ENCODE data around the gene CHD9. TPM values are rescaled to one million over a fixed set of nuclear protein-coding genes. Genes with fewer than 3 reads are reported as not detected.

The CHD9 gene
- total RNA-seq, 1 donor from 2014 or later: 20.7 TPM

DNA sequence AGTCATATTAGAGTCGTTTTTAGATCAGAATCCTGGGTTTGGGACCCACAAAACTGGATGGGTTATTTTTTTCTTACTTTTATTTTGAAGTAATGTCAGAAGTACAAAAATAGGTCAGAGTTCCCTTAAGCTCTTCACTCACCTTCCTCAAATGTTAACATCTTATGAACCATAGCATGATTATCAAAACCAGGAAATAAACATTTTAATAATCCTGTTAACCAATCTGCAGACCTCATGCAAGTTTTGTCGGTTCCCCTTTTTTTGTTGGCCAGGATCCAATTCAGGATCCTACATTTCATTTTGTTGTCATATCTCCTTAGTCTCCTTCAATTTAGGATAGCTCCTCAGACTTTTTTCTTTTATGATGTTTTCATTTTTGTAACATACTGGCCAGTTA, 162.0 kb downstream of the CHD9 start:
- H3K9me3 Mint-ChIP-seq: no peaks in the 10 kb centered on the region
- intact Hi-C loops (cut with micrococcal nuclease): no loop called here
- H3K4me1 Mint-ChIP-seq: peaks cover 3% of the 10 kb centered on the region
- DNase-seq: no peak
- H3K4me3 Mint-ChIP-seq: no peak overlapping the region
- peaks cover 2% of the 10 kb centered on the region for H3K36me3 Mint-ChIP-seq (ENCODE audit: low read depth)
- H3K27me3 Mint-ChIP-seq: no peaks in the 10 kb centered on the region
- H3K27ac Mint-ChIP-seq: no peak overlapping the region

DNA sequence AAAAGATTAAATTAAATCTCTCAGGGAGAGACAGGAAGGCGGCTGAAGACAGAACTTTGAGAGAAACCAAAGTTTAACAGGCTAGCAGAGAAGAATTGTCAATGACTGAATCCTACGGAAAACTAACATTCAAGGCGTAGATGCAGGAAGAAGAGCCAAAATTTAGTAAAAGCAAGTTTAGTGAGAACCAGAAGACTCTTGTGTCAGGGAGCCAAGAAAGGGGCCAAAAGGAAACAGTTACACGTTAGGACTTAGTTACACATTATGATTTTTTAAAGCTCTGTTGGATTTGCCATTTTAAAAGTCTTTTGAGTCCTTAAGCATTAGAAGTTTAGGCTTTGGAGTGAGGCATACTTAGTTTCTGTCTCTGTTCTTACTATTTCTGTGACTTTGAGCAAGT, 164.6 kb downstream of the CHD9 start:
- Mint-ChIP-seq H3K27ac (no peak overlapping the region), H3K27me3 (no peaks in the 10 kb centered on the region), H3K36me3 (ENCODE audit: low read depth) (no peaks in the 10 kb centered on the region), H3K4me1 (no peaks in the 10 kb centered on the region), H3K4me3 (no peak overlapping the region), H3K9me3 (no peaks in the 10 kb centered on the region)
- intact Hi-C loops (cut with micrococcal nuclease): no loop called here
- no peak for DNase-seq

DNA sequence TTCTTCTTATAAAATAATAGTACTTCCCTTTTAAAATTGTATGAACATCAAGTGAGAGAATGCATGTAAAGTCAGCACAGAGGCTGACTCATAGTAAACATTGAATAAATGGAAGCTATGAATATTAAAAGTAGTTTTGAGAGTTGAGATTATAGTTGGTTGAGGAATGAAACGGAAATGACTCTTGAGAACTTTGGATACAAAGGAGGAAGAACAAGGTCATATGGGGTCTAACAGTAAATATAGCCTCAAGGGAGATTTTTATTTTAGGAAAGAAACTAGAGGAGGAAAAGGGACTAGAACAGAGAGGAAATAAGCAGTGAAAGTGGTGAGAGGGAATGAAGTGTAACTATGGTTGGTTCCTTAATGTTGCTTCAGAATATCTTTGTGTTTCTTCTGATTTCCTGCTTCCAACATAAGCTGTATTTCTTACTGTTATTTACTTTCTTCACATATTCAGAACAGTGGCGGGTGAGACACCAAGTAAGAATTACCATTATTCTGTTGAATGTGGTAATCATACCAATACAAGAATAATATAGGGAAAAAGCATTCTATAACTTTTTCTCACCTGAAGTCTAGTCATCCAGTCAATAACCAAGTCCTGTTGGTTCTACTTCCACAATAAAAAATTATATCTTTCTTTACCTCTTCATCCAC, 165.1 kb downstream of the CHD9 start:
- intact Hi-C loops (cut with micrococcal nuclease): no loop called here
- H3K36me3 Mint-ChIP-seq (ENCODE audit: low read depth): no peaks in the 10 kb centered on the region
- DNase-seq: no peak
- H3K27me3 Mint-ChIP-seq: no peaks in the 10 kb centered on the region
- peaks cover under 1% of the 10 kb centered on the region for H3K4me1 Mint-ChIP-seq
- H3K4me3 Mint-ChIP-seq: no peak overlapping the region
- H3K27ac Mint-ChIP-seq: no peak overlapping the region
- H3K9me3 Mint-ChIP-seq: no peaks in the 10 kb centered on the region

DNA sequence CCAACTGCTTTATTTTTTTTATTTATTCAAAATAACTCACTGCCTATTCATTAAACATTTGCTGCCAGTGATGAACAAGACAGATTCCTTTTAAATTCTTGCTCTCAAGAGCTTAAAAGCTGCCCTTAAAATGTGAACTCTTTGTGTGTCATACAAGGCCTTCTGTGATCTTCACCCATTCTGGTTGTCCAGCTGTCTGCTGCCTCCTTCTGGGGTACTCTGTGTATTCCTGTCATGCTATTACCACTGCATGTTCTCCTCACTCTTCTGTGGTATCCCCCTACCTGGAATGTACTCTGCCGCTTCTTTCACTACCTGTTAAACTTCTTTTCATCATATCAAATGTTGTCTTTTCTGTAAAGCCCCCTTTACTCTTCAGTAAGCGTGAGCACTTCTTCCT, 165.8 kb downstream of the CHD9 start:
- H3K27ac Mint-ChIP-seq: no peak overlapping the region
- no peak overlapping the region for H3K4me3 Mint-ChIP-seq
- no peaks in the 10 kb centered on the region for H3K27me3 Mint-ChIP-seq
- H3K9me3 Mint-ChIP-seq: no peaks in the 10 kb centered on the region
- DNase-seq: no peak
- H3K36me3 Mint-ChIP-seq (ENCODE audit: low read depth): no peaks in the 10 kb centered on the region
- peaks cover 3% of the 10 kb centered on the region for H3K4me1 Mint-ChIP-seq
- intact Hi-C loops (cut with micrococcal nuclease): no loop called here

DNA sequence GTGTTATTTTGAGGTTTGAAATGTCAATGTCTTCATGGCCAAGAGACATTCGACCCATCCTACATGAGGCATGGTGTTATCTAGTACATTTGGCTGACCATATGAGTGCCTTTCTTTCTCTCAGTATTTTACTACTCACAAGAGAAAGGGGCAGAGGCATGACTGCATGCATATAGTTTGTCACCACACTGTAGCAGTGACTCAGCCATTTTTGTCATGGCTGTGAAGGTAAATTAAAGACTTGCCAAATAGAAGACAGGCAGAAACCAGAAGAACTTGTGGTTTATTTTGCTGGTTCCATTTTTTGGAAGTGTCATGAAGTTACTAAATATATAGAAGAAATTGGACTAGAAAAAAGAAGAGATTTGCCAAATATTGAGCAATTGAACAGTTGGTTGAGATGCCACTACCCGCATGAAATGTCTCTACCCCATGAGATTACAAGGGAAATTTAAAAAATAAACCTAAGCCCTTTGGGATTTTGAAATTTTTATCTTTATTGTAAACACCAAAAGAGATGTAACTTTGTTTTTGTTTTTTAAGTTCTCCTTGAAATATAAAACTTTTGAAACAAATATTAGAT, 170.3 kb downstream of the CHD9 start:
- DNase-seq: no peak
- H3K36me3 Mint-ChIP-seq (ENCODE audit: low read depth): peaks cover 7% of the 10 kb centered on the region
- no peak overlapping the region for H3K4me3 Mint-ChIP-seq
- H3K27me3 Mint-ChIP-seq: no peaks in the 10 kb centered on the region
- peaks cover 3% of the 10 kb centered on the region for H3K4me1 Mint-ChIP-seq
- H3K27ac Mint-ChIP-seq: no peak overlapping the region
- intact Hi-C loops (cut with micrococcal nuclease): no loop called here
- no peaks in the 10 kb centered on the region for H3K9me3 Mint-ChIP-seq

DNA sequence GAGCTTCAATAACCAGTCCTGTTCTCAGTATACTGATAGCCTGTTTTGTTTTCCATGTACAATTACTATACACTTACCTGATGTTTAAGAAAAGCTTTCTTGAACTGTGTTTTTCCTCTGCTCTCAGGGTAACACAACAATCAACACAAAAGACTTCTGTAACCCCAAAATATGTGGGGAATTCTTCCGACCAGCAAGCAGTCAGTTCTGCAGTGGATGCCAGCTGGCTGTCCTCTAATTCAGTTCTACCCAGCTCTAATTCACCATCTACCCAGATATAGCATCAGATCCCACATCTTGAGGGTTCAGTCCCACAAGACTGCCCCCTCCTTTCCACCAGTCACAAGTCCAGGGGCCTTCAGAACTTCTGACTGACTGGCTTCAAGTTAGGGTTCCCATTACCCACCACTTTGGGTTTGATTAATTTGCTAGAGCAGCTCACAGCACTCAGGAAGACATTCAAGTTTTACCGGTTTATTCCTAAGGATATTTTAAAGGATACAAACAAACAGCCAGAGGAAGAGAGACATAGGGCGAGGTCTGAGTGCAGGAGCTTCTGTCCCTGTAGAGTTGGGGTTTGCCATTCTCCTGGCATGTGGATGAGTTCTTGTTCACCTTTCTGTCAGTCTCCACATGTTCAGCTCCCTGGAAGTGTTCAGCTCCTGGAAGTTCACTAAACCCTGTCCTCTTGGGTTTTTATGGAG, 178.2 kb downstream of the CHD9 start:
- H3K36me3 Mint-ChIP-seq (ENCODE audit: low read depth): peaks cover 31% of the 10 kb centered on the region
- intact Hi-C loops (cut with micrococcal nuclease): no loop called here
- H3K27me3 Mint-ChIP-seq: no peaks in the 10 kb centered on the region
- no peaks in the 10 kb centered on the region for H3K4me1 Mint-ChIP-seq
- no peak overlapping the region for H3K27ac Mint-ChIP-seq
- DNase-seq: no peak
- no peak overlapping the region for H3K4me3 Mint-ChIP-seq
- H3K9me3 Mint-ChIP-seq: no peaks in the 10 kb centered on the region

DNA sequence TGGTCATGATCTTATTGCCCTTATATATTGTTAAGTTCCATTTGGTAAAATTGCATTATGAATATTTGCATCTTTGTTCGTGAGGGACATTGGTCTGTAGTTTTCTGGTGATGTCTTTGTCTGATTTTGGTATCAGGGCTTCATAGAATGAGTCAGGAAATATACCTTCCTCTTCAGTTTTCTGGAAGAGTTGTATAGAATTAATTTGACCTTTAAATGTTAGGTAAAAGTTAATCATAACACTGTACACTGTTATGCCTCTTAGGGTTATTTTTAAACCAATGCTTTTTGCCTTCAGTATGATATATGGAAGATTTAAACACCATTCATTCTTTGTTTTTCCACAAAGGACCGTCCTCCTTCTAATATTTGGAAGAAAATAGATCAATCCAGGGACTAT, 180.0 kb downstream of the CHD9 start:
- intact Hi-C loops (cut with micrococcal nuclease): no loop called here
- DNase-seq: no peak
- Mint-ChIP-seq H3K36me3 (ENCODE audit: low read depth) (peaks cover 31% of the 10 kb centered on the region), H3K4me3 (no peak overlapping the region), H3K9me3 (no peaks in the 10 kb centered on the region), H3K27me3 (no peaks in the 10 kb centered on the region), H3K4me1 (no peaks in the 10 kb centered on the region), H3K27ac (no peak overlapping the region)

DNA sequence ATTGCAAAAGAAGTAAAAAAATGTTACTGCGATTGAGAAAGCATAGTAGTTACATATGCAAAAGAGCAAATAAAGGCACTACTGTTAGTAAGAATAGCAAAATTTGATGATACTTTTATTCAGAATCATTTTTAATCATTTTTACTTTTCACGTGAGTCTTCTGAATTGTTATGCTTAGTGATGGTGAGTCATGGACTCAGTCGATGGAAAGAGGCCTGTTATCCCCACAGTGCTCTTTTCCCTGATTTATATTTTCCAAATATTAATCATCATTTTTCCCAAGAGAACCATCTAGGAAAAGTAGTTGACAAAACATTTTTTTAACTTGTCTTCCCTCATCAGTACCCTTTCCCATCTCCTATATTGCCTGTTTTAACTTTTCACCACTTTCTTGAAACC, 181.1 kb downstream of the CHD9 start:
- H3K4me3 Mint-ChIP-seq: no peak overlapping the region
- no peak for DNase-seq
- H3K9me3 Mint-ChIP-seq: no peaks in the 10 kb centered on the region
- no peaks in the 10 kb centered on the region for H3K27me3 Mint-ChIP-seq
- intact Hi-C loops (cut with micrococcal nuclease): no loop called here
- H3K27ac Mint-ChIP-seq: no peak overlapping the region
- peaks cover 26% of the 10 kb centered on the region for H3K36me3 Mint-ChIP-seq (ENCODE audit: low read depth)
- H3K4me1 Mint-ChIP-seq: no peaks in the 10 kb centered on the region

DNA sequence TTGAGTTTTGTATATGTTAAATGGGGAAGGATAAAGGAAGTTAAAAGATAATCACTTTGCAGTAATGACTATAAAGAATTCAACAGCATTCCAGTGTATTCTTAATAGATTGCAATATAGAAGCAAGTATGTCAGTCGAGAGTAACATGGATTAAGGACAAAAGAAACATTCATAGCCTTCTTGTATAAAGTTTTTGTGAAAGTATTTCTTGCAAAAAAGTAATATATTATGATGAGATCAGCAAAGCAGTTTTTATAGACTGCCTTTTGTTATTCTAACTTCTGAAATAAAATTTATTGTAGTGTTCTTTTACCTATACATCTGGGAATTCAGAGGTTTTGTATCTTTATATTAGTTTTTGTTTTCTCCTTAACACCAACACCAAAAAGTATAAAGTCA, 194.5 kb downstream of the CHD9 start:
- no peak for DNase-seq
- Mint-ChIP-seq H3K36me3 (ENCODE audit: low read depth) (peaks cover 24% of the 10 kb centered on the region), H3K27me3 (no peaks in the 10 kb centered on the region), H3K9me3 (no peaks in the 10 kb centered on the region), H3K4me1 (no peaks in the 10 kb centered on the region), H3K4me3 (no peak overlapping the region), H3K27ac (no peak overlapping the region)
- intact Hi-C loops (cut with micrococcal nuclease): no loop called here

DNA sequence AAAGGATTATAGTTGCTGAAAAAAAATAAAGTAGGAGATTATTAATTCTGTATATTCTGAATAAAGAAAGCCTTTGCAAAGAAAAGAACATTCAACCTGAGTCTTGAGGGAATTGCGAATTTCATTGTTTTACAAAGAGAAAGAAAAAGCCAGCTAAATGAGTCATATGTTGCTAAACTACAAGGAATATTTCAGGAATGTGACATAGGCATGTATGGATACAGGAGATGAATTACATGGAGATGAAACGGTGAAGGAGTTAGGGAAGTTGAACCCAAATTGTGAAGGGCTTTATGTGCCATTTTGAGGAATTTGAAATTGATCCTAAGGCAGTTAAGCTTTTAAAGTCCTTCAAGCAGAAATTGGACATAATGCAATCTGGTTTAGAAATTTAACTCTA, 202.2 kb downstream of the CHD9 start:
- H3K27me3 Mint-ChIP-seq: no peaks in the 10 kb centered on the region

DNA sequence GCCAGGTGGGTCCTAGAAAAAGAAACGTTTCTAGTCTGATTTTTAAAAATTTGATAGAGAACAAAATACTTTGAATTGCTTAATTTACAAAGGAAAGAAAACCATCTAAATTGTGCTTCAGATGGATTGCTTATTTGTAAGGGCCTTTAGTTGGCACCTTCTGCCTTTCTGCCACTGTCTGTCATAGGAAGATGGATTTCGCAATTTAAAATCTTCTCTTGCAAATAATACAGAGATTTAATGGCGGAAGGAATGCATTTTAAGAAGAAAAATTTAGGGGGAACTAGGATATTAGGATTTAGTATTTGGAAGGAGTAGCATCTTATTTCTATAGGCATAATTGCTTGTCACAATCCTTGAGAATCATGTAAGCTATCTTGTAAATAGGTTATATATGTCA, 204.0 kb downstream of the CHD9 start:
- H3K4me3 Mint-ChIP-seq: no peak overlapping the region
- H3K36me3 Mint-ChIP-seq (ENCODE audit: low read depth): peaks cover 29% of the 10 kb centered on the region
- no peaks in the 10 kb centered on the region for H3K27me3 Mint-ChIP-seq
- no peak overlapping the region for H3K27ac Mint-ChIP-seq
- no peaks in the 10 kb centered on the region for H3K9me3 Mint-ChIP-seq
- intact Hi-C loops (cut with micrococcal nuclease): no loop called here
- no peaks in the 10 kb centered on the region for H3K4me1 Mint-ChIP-seq
- no peak for DNase-seq

More for the DNA sequence above, 202.2 kb downstream of the CHD9 start:
- H3K4me1 Mint-ChIP-seq: no peaks in the 10 kb centered on the region
- no peak overlapping the region for H3K27ac Mint-ChIP-seq
- DNase-seq: no peak
- H3K36me3 Mint-ChIP-seq (ENCODE audit: low read depth): peaks cover 31% of the 10 kb centered on the region
- H3K4me3 Mint-ChIP-seq: no peak overlapping the region
- intact Hi-C loops (cut with micrococcal nuclease): no loop called here
- no peaks in the 10 kb centered on the region for H3K9me3 Mint-ChIP-seq

DNA sequence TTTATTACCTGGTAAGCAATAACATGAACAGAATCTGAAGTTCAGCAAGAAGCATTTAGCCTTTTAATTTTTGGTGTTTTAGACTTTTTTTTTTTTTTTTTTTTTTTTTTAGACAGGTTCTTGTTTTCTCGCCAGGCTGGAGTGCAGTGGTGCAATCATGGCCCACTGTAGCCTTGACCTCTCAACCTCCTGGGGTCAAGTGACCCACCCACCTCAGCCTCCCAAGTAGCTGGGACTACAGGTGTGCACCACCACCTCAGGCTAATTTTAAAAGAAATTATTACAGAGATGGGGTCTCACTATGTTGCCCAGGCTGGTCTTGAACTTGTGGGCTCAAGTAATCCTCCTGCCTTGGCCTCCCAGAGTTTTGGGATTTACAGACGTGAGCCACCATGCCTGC, 206.5 kb downstream of the CHD9 start:
- H3K27ac Mint-ChIP-seq: no peak overlapping the region
- no peak for DNase-seq
- H3K27me3 Mint-ChIP-seq: no peaks in the 10 kb centered on the region
- H3K4me3 Mint-ChIP-seq: no peak overlapping the region
- peaks cover 22% of the 10 kb centered on the region for H3K36me3 Mint-ChIP-seq (ENCODE audit: low read depth)
- no peaks in the 10 kb centered on the region for H3K9me3 Mint-ChIP-seq
- intact Hi-C loops (cut with micrococcal nuclease): no loop called here
- H3K4me1 Mint-ChIP-seq: no peaks in the 10 kb centered on the region

DNA sequence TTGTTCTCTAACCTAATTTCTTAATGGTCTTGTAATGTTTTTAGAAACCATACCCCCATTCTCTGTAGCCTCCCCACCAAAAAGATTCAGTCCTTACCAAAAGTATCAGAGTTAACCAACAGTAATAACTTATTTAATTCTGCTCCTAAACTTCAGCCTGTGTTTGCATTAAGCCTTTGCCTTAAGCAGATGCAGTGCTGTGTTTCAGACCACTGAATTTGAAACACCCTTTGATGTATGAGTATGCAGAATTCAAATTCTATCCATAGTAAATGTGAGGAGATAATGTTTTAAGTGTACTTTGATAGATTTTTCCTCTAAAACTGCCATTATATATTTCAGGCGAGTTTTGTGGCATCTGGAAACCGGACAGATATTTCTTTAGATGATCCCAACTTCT, 207.9 kb downstream of the CHD9 start:
- H3K4me1 Mint-ChIP-seq: no peaks in the 10 kb centered on the region
- H3K9me3 Mint-ChIP-seq: no peaks in the 10 kb centered on the region
- H3K4me3 Mint-ChIP-seq: no peak overlapping the region
- DNase-seq: no peak
- no peaks in the 10 kb centered on the region for H3K27me3 Mint-ChIP-seq
- H3K27ac Mint-ChIP-seq: no peak overlapping the region
- peaks cover 13% of the 10 kb centered on the region for H3K36me3 Mint-ChIP-seq (ENCODE audit: low read depth)
- intact Hi-C loops (cut with micrococcal nuclease): no loop called here

DNA sequence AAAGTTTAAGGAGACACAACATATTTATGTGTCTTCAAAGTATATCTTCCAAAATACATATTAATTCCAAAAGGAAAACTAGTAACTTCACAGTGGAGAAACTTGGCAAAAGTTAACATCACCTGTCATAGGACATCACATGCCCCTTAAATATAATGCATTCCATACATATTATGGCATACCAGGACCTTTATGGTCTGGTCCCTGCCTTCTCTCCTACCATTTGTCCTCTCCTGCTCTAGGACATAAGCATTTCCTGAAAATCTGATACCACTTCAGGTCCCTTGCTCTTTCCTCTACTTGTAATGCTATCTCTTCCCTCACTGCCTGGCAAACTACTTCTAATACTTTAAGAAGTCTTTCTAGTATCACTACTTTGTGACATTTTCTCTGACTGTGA, 211.4 kb downstream of the CHD9 start:
- intact Hi-C loops (cut with micrococcal nuclease): no loop called here
- Mint-ChIP-seq H3K4me1 (no peaks in the 10 kb centered on the region), H3K9me3 (no peaks in the 10 kb centered on the region), H3K4me3 (no peak overlapping the region), H3K27ac (no peak overlapping the region), H3K27me3 (no peaks in the 10 kb centered on the region), H3K36me3 (ENCODE audit: low read depth) (peaks cover 14% of the 10 kb centered on the region)
- no peak for DNase-seq
